Stimulated activated CD8-positive, alpha-beta memory T cell treated with anti-CD3 and anti-CD28 coated beads, Interleukin-2, amount 100 ng/mL, for 48 hours (primary cell): ENCODE measurements around the gene IMMP2L.

Source experiments
- DNase-seq, 2 donors: peaks; one replicate each; pipeline ENCODE4 v3.0.0-alpha.2; 2020; ENCODE audit warnings: low read depth in 2 of 2

Gene IMMP2L

DNA sequence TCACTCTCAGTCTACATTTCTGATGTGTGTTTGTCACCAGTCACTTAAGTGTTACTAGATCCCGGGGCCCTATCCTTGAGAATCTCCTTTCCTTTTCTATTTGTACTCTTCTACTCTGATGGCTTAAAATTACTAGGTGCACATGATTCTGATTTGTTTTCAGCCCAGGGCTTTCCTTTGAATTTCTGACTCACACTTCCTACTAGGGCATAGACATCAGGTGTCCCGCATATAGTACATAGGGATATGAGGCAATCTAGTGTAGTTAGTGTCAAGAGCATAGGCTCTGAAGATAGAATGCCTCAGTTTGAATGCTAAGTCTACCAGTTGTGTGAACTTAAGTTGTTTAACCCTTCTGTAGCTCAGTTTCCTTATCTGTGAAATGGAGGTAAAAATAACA lies 520.7 kb downstream of the IMMP2L start:
- no peak for DNase-seq

DNA sequence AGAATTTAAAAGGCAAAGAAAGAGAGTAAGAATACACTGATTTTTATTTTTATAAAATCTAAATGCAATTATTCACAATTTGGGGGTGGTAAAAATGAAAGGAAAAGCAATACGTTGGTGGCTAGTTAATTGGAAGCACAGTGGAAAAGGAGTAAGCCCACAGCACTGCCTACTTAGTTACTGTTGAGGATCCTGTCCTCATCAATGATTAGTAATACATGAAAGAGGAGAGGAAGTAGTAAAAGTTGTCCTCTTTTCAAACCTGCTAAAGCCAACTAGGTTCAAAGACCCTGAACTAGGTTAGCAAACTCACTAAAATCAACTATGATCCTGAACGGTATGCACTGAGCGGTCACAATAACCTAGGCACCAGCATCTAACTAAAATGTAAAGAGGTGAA lies 524.1 kb downstream of the IMMP2L start:
- DNase-seq: no peak

DNA sequence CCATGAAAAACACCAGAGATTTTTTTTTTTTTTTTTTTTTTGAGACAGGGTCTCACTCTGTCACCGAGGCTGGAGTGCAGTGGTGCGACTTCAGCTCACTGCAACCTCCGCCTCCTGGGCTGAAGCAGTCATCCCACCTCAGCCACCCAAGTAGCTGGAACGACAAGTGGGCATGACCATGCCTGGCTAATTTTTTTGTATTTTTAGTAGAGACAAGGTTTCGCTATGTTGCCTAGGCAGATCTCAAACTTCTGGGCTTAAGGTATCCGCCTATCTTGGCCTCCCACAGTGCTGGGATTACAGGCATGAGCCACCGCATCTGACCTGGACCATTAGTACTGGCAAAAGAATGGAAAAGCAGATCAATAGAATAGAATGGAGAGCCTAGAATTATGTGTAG lies 530.4 kb downstream of the IMMP2L start:
- no peak for DNase-seq

DNA sequence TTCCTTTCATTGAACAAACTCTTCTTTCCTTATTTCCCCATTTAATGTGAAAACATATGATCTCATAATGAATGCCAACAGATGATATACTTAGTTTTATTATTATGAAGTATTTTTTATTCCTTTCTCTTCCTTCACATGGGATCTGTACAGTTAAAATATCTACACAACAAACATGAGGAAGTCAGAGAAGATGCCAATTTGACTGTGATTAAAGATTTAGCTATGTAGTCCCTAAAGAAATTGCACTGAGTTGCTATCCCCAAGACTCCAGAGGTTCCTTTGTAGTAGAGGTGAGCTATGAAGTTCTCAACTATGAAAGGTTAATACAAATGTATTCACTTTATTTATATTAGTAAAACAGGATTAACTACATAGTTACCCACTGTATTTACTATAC lies 532.0 kb downstream of the IMMP2L start:
- no peak for DNase-seq

DNA sequence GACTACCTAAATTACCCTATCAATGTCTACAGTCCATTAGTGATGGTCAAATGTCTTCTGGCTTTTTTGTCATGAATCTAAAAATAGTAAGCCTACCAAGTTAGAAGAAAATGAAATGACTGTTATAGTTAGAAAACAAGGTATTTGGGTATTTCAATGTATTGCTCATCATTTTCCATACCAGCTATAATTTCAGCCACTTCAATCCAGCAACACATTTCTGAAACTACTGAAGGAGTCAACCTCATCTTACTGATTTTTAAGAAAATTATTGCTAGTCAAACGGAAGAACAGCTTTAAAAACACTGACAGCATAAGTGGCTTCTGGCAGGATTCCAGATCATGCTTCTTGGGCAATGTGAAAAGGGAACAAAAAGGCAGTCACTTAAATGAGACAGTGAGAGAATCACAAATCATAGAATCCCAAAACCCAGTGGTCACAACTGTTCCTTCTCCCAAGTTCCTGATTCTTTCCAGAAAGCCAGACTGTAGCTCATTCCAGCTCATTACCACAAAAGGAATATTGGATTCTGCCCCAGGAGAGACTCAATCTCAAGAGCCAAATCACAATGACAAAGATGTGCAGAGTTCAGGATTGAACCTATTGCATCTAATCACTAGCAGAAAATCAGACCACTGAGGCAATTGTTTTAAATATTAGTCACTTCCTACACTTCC lies 532.6 kb downstream of the IMMP2L start:
- DNase-seq: no peak

DNA sequence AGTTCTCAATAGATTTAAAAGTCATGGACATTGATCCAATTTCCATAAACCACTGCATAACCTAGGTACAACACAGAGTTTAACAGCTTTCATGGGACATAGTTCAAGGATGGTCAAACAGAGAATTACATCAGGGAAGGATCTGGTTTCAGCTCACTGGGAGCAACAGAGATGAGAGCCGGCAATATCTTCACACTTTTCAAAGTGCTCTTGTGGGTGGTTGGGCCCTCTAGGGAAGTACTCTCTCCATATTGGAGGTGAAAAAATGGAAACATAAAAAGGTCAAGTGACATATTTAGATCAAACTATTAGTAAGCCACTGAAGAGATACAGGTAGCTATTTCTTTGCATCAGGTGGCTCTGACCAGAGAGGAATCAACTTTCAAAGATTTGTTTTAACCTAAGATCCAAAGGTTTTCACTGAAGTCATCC lies 533.1 kb downstream of the IMMP2L start:
- DNase-seq: no peak

DNA sequence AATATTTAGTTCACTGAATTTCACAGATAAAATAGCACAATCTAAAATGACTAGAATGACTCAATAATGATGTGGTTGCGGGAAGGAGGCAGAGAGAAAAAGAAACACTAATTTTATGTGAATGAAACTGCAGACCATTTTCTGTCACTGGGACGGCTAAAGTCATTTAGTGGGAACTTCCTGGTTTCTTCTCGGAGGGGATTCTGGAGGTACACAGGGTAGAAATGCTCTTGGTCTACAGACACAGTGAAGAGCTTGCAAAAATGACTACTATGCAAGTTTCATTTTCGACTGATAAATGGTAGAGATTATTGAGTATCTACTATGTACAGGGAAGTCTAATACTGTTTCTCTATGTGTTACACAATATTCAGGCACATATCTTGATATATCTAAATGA lies 534.9 kb downstream of the IMMP2L start:
- no peak for DNase-seq

DNA sequence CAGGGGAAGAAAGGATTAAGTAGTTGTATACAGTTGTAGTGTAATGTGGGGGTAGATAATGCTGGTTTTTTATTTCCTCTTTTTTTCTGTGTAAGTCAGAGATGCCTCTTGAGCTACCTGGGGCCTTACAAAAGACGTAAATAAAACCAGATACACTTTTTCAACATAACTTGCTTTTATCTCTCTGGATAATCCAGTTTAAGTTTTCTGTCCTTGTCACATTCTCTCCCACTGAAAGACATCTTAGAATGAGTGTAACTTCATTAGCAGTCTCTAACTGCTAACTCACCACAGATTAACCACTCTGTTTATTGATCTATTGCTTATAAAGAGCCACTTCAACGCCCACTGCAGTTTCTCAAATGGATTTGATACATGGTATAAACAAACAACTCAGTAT lies 535.5 kb downstream of the IMMP2L start:
- no peak for DNase-seq

DNA sequence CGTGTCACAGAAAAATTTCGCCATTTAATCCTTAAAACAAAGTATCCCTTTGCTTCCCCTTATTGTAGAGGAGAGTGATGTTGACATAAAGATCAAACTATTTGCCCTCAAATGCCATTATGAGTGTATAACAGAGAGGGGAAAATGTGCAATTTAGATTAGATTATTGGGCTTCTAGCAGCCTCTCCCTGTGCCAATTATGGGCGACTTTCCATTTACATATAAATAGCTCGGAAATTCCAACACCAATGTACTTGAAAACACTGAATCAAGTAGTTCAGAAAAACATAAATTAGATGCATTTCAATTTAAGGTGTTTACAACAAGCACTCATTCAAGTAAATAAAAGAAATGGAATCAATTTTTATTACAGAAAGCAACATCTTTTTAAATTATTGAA lies 535.9 kb downstream of the IMMP2L start:
- no peak for DNase-seq

DNA sequence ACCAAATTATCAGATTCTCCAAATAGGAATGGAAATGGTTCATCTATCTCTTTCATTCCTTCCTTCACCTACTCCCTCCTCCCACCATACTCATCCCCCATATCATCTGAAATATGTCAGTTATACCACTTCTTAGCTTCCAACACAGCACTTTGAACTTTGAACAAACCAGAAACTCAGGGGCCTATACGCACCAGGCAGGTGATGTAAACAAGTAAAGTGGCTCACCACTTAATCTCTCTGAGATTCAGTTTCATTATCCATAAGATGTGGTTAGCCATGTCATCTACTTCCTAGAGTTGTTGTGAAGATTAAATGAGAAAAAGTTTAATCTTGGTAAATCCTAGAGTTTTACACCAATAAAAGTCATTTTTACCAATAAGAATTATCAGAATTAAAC lies 537.3 kb downstream of the IMMP2L start:
- no peak for DNase-seq

DNA sequence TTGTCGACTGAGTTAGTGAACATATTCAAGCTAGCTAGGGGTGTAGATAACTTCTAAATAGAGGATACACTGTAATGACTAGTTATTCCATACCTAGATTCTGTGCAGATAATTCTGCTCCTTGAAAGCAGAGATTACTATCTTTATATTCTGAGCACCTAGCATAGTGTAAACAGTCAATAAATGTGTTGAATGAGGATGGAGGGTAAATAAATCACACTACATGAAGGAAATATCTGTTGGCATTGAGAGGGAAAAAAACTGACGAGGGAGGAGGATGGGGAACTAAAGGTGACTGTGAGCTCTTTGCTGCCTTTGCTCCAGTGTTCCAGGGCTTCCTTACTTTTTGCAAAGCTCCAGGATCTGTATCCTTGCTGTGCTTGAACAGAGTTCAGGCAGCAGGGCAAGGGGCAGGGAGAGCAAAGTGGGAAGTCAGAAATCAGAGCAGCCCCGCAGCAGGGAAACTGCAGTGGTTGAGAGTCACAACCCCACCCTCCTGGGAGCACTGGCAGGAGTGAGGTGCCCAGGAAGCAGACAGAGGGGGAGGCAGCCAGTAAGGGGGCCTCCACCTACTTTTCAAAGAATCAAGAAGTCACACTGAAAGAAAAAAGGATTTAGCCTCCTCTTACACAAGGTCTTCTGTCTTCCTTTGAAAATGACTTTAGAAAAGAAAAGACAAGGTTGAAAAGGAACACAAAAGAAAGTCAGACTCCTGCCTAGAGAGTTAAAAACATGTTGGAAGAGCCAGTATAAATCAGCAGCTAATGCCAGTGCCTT lies 543.1 kb downstream of the IMMP2L start:
- no peak for DNase-seq

DNA sequence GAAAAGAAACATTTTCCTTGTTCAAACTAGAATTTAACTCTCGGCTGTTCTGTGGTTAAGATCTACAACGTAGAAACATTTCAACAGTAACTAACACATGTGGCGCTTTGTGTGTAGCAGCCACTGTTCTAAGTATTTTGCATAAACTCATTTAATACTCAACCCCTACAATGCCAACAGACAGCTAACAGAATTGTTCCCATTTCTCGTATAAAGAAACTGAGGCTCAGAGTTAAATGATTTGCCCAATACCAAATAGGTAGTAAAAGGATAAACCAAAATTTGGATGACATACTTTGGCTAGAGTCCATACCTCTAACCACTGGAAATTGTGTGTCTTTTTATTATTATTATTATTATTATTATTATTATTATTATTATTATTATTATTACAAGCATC lies 543.8 kb downstream of the IMMP2L start:
- no peak for DNase-seq

DNA sequence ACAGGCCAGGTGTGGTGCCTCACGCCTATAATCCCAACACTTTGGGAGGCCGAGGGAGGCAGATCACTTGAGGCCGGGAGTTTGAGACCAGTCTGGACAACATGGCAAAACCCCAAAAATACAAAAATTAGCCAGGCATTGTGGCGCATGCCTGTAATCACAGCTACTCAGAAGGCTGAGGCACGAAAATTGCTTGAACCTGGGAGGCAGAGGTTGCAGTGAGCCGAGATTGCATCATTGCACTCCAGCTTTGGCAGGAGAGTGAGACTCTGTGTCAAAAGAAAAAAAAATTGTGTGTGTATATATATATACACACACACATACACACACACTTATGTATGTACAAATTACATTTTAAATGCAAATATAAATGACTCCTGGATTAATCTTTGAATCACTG lies 548.2 kb downstream of the IMMP2L start:
- DNase-seq: no peak

DNA sequence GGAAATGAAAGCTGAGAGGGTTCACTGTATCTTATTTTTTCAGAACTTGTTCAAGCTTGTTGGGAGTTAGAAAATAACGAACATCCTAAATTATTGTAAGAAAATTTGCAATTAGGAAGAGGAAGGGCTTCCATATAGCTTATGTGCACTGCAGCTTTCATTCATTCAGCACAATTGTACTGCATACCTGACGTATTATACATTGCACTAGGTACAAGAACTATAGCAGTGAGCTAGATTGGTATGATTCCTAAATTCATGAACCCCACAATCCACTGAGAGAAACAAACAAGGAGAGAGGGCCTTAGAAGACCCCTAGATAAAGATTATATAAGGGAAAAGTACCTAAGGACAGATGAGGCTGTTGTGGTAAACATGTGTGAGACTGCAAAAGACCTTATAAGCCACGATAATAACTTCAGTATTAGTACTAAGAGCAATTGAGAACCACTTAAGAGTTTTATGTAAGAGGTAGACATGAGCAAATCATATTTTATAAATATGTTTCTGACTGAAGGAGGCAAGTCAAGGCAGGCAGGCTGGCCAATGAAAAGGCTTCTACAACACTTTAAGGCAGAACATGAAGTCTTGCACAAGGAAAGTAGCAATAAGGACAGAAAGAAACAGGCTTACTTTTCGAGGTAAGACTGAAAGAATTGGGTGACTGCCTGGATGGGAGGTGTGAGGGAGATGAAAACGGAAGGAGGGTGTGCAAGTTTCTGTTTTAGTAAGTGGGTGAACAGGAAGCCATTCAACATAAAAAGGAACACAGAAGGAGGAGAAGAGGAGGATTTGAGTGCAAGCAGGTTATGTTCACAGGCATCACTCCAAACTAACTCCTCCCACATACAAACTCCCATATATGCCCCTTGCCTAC lies 549.3 kb downstream of the IMMP2L start:
- DNase-seq: no peak

DNA sequence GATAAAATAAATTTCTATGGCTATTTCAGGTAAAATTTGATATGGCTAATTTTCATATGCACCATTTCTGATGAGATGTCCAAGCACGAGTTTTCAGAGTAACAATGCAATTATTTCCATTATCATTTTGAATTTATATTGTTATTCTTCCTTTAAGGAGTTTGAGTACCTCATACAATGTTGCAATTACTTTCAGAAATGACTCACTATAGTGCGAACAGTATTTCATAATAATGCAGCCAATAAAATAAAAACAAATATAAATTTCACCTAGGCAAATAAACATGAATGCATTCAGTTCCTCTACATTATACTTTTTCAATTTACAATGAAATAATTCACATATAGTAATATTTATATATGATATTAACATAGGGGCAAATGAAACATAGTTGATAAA lies 550.1 kb downstream of the IMMP2L start:
- DNase-seq: no peak

DNA sequence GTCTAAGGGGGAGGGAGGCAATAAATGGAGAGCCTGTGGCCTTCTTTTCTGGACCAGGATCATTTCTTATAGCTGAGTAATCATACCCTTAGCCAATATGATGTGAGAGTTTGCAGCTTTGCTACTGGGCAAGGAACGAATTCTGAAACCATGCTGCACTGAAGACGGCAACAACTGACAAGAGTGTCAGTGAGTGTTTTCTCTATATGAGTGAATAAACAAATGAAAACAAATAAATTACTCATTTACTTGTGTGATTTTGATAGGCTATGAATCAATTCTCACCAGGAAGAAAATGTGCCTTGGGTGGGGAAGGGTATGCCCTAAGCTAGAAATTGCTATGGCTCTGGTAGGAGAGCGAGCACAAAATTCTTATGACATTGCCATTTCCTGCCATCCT lies 550.8 kb downstream of the IMMP2L start:
- no peak for DNase-seq

DNA sequence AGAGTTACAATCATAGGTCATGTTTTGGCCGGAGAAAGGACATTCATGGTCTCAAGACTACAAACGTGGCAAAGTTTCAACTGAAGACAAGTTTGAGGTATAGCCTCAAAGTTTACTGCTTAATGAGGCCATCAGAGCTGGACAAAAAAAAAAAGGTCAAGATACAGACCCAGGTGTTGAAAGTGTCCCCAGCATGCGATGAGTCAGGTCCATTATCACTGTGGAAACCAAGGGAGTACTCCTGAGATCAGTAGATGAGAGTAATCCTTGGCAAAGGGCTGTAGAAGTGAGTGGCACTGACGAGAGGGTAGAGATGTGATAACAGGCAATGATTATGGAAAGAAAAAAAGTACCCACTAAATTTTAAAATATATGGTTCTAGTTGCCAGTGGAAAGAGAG lies 551.5 kb downstream of the IMMP2L start:
- DNase-seq: no peak

DNA sequence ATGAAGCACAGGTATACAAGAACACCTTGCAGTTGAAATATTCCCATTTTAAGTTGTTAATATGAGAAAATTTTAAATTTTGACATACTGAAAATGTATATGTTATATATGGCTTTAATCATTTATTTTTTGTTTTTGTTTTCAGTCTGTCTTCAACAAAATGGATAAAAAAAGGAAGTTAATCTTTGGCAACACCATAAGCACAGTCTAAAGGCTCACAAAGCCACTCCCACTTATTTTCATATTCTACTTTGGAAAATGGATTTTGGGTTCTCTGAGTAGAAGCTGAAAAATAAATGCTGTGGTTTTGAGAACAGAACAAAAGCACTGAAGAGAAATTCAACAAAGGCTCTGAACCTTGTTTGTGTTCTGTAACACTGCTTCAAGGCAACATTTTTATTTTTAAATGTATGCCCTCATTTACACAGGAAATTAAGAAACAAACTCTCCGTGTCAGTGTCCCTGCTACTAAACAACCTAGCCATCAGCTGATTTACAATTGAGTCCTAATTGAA lies 552.7 kb downstream of the IMMP2L start:
- no peak for DNase-seq

DNA sequence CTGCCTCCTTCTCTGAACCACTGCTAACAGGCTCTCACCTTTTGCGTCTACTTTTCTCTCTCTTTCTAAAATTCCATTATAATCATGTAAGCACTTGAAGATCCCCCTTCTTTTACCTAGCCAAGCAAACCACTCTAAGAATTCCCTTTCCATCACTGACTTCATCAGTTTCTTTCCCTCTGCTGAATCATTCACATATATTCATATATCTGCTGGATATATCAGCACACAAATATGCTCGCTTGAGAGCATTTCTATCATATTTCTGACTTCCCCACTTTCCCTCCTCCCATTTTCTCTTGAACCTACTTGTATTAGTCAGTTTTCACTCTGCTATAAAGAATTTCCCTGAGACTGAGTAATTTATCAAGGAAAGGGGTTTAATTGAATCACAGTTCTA lies 555.6 kb downstream of the IMMP2L start:
- DNase-seq: no peak

DNA sequence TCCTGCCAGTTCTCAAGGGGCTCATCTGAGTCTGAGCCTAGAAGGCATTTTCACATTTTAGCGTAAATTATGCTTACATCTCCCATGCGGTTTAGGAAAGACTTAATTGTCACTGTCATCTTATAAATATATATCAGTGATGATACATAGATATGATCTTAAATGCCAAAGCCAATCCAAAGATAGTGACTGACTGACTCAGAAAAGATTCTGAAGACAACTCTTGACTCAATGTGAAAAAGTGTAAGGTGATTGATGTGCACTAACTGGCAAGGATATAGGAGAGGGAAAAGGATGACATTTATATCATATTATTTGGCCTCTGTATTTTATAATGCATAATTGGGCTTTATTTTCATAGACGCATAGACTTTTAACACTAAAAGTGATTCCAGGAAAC lies 556.3 kb downstream of the IMMP2L start:
- no peak for DNase-seq

DNA sequence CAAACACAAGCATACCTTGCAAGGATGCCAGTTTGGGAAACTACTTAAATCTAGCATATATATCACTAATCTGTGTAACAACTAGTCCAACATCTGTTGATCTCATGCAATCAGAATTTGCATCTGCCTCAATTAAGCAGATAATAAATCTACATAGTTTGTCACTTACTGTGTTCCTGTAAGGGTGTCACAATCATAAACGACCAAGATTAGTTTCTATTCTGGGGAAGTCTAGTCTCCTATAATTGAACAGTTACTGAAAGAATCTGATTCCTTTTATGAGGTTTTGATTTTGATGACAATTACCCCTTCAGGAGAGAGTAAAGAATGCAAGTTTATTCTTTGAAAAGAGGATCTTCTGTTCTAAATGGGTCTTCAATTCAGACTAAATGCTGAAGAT lies 556.8 kb downstream of the IMMP2L start:
- DNase-seq: no peak

DNA sequence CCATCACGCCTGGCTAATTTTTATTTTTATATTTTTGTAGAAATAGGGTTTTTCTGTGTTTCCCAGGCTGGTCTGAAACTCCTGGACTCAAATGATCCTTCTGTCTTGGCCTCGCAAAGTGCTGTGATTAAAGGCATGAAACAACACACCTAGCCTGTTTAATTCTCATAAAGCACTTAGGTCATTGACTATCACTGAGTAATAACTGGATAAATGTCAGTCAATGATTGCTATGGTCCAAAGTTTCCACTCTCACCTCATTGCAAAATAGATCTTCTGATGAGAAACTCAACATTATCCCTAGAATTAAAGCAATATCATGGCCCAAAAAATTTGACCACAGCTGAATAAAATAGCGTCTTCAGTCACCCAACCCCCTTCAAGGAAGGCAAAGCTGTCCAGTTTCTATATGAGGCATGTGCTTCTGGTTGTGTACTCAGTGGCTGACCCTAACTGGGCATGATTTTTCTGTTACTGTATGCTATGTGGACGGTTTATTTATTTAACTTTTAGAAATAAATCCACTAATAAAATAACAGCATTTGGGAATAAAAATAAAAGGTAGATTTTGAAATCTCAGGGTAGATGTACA lies 557.9 kb downstream of the IMMP2L start:
- no peak for DNase-seq
